ENCODE results near the gene SLC27A2.

SLC27A2 gene

GRCh38 chr15:50140098-50140497 lies 41.9 kb upstream of the SLC27A2 start:
- DNase-seq (ENCODE audit: low read depth) = no peak
- TF ChIP-seq, protein P1, sequence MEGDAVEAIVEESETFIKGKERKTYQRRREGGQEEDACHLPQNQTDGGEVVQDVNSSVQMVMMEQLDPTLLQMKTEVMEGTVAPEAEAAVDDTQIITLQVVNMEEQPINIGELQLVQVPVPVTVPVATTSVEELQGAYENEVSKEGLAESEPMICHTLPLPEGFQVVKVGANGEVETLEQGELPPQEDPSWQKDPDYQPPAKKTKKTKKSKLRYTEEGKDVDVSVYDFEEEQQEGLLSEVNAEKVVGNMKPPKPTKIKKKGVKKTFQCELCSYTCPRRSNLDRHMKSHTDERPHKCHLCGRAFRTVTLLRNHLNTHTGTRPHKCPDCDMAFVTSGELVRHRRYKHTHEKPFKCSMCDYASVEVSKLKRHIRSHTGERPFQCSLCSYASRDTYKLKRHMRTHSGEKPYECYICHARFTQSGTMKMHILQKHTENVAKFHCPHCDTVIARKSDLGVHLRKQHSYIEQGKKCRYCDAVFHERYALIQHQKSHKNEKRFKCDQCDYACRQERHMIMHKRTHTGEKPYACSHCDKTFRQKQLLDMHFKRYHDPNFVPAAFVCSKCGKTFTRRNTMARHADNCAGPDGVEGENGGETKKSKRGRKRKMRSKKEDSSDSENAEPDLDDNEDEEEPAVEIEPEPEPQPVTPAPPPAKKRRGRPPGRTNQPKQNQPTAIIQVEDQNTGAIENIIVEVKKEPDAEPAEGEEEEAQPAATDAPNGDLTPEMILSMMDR (conservative IDR thresholded peaks at IDR 0.05; ENCODE audit: control insufficient read depth, insufficient read depth, low read depth, low read length) = no peak

DNA sequence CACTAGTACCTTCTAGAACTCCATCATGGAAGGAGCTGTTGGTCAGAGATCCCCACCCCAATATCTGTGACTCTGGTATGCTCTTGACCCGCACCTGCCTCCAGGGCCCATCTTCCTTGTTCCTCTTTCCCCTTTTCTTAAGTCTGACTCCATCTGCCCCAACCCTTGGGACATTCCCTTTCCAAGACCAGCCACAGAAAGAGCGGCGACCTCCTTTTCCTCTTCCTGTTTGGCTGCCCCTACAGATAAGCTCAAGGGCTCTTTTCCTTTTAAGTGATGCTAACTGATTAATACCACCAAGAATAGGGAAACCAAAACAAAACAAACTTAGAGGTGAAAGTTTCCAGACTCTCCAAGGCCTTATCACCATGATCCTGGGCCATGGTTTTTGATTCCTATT lies 41.0 kb upstream of the SLC27A2 start:
- TF ChIP-seq, protein P1 (conservative IDR thresholded peaks at IDR 0.05; ENCODE audit: control insufficient read depth, insufficient read depth, low read depth, low read length) = no peak
- no peak overlapping the region for H3K4me3 ChIP-seq (ENCODE audit: control insufficient read depth, low read depth, low read length)
- no peak for DNase-seq (ENCODE audit: low read depth)

More at GRCh38 chr15:50140098-50140497, 41.9 kb upstream of the SLC27A2 start:
- no peak overlapping the region for H3K4me3 ChIP-seq (ENCODE audit: control insufficient read depth, low read depth, low read length)

DNA sequence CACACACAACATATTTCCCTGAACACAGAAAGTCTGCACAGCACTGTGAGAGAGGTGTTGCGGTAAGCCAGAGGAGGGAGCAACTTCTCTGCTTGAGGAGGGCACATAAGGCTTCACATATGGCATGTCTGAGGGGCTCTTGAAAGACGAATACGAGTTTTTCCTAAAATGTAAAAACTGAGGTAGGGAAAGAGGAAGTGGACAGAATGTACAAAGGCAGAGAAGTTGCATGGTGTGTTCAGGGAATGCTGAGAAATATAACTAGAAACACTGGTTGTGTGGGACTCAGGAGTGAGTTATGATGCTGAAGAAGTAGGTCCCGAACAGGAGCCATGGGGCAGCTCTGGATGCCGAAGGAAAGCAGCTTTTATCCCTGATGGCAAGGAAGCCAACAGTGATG lies 40.1 kb upstream of the SLC27A2 start:
- no peak for DNase-seq (ENCODE audit: low read depth)
- TF ChIP-seq, protein P1 (conservative IDR thresholded peaks at IDR 0.05; ENCODE audit: control insufficient read depth, insufficient read depth, low read depth, low read length) = no peak
- H3K4me3 ChIP-seq (ENCODE audit: control insufficient read depth, low read depth, low read length) = no peak overlapping the region

DNA sequence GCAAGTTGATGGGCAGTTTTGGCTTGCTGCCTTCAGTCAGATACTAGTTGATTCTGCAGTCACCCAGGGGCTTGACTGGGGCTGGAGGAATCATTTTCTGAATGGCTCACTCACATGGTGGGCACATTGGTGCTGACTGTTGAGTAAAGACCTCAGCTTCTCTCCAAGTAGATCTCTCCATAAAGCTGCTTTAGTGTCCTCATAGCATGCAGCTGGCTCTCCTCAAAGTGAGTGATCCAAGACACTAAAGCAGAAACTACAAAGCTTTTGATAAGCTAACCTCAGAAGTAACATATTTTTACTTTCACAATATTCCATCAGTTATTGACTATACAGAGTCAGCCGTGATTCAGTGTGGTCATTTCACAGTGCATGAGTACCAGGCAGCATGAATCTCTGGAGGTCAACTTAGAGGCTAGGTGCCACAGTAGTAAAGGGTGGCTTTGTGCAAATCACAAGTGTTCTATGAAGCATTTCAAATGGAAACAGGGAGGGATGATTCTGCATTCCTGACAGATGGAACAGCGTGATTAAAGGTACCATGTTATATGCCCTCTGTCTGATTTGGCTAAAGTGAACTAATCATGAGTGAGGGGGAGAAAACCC lies 38.6 kb upstream of the SLC27A2 start:
- DNase-seq (ENCODE audit: low read depth) = no peak
- no peak overlapping the region for H3K4me3 ChIP-seq (ENCODE audit: control insufficient read depth, low read depth, low read length)
- TF ChIP-seq, protein P1 (conservative IDR thresholded peaks at IDR 0.05; ENCODE audit: control insufficient read depth, insufficient read depth, low read depth, low read length) = no peak

DNA sequence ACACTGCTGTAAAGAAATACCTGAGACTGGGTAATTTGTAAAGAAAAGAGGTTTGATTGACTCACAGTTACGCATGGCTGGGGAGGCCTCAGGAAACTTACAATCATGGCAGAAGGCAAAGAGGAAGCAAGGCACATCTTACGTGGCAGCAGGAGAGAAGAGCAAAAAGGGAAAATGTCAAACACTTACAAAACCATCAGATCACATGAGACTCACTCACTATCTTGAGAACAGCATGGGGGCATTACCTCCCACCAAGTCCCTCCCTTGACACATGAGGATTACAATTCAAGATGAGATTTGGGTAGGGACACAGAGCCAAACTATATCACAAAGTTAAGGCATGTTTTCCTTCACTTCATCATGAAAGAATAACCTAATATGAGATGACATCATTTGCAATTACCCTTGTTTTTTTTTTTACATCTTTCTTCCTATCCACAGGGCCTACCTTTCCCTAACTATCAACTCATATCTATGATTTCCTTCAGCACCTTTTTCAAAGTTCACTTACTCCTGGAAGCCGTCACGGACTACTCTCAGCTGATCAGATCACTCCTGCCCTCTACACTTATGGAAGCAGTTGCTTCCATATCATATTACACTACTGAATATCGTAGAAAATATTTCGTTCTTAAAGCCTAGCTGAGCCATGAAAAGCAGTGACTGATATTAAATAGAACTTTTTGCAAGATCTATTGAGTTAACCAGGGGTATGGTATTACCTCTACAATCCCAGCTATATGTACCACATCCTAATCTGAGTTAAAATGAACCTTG lies 37.5 kb upstream of the SLC27A2 start:
- no peak for DNase-seq (ENCODE audit: low read depth)
- TF ChIP-seq, protein P1 (conservative IDR thresholded peaks at IDR 0.05; ENCODE audit: control insufficient read depth, insufficient read depth, low read depth, low read length) = no peak

DNA sequence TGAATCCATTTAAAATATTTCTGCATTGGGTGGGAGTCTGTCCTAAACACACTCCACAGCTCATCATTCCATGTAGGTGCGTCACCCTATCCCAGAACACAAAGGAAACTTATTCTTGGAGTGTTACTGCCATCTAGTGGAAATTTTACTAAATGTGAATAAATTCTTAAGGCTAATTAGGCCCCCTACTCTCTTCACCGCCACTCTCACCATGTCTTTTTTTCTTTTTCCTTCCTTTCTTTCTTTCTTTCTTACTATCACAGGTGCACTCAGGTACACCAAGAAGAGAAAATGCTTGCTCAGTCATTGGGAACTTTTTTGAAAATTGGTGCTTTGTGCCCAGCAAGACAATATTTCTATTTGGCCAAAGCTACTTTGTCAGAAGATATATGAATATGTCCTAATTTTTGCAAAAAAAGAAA lies 36.5 kb upstream of the SLC27A2 start:
- H3K4me3 ChIP-seq (ENCODE audit: control insufficient read depth, low read depth, low read length) = no peak overlapping the region
- TF ChIP-seq, protein P1 (conservative IDR thresholded peaks at IDR 0.05; ENCODE audit: control insufficient read depth, insufficient read depth, low read depth, low read length) = peak; percentile 31
- peak; percentile 90 for DNase-seq (ENCODE audit: low read depth)

More for the DNA sequence above, 37.5 kb upstream of the SLC27A2 start:
- H3K4me3 ChIP-seq (ENCODE audit: control insufficient read depth, low read depth, low read length) = no peak overlapping the region
